Measurements from ENCODE around the gene NODAL. TPM values are rescaled to one million over a fixed set of nuclear protein-coding genes. Genes with fewer than 3 reads are reported as not detected.

The NODAL gene
- total and polyA plus RNA-seq, 3 experiments from 2014 or later: 0.43 TPM; not detected in 2

GRCh38 chr10:70445718-70446657 is 4.5 kb upstream of the NODAL start:
- Mint-ChIP-seq H3K4me3 (peak overlapping the region in 1 of 7 donors; percentile 52), H3K27me3 (peaks cover 35 to 56% of the 10 kb centered on the region in 2 donors), H3K27ac (no peak overlapping the region), H3K36me3 (no peaks in the 10 kb centered on the region), H3K9me3 (no peaks in the 10 kb centered on the region), H3K4me1 (peaks cover 7 to 15% (median 9%) of the 10 kb centered on the region in 3 donors)
- Histone ChIP-seq H3K27me3 (ENCODE audit: insufficient read depth, low read length, poor library complexity, severe bottlenecking) (peaks cover 17% of the 10 kb centered on the region), H3K36me3 (ENCODE audit: insufficient read depth, low read length) (no peaks in the 10 kb centered on the region), H3K9me3 (ENCODE audit: low read length) (no peaks in the 10 kb centered on the region), H3K4me1 (ENCODE audit: insufficient read depth, low read length) (peaks cover 11% of the 10 kb centered on the region), H3K4me3 (ENCODE audit: low read length) (no peak overlapping the region), H3K27ac (ENCODE audit: low read depth, low read length) (no peak overlapping the region)
- no peak for DNase-seq
- CTCF ChIA-PET: interaction anchor here (1.2 kb wide), 1 partner anchor 15 kb away, joined by 3 read pairs; no protein-coding TSS in a partner anchor
- POLR2A ChIA-PET: no interaction called here

GRCh38 chr10:70444744-70445143 is 3.3 kb upstream of the NODAL start:
- H3K27ac Mint-ChIP-seq: no peak overlapping the region
- peaks cover 17% of the 10 kb centered on the region for H3K4me1 ChIP-seq (ENCODE audit: insufficient read depth, low read length)
- no peak for DNase-seq
- no peak overlapping the region for H3K4me3 ChIP-seq (ENCODE audit: low read length)
- peaks cover 45 to 55% of the 10 kb centered on the region in 2 donors for H3K27me3 Mint-ChIP-seq
- CTCF ChIA-PET: interaction anchor here (1.2 kb wide), 1 partner anchor 16 kb away, joined by 3 read pairs; no protein-coding TSS in a partner anchor
- no peaks in the 10 kb centered on the region for H3K36me3 Mint-ChIP-seq
- peaks cover 14 to 24% (median 16%) of the 10 kb centered on the region in 3 donors for H3K4me1 Mint-ChIP-seq
- H3K4me3 Mint-ChIP-seq: no peak overlapping the region
- no peaks in the 10 kb centered on the region for H3K9me3 Mint-ChIP-seq
- POLR2A ChIA-PET: interaction anchor here (0.6 kb wide), 1 partner anchor 21 kb away, joined by 3 read pairs; no protein-coding TSS in a partner anchor
- H3K9me3 ChIP-seq (ENCODE audit: low read length): no peaks in the 10 kb centered on the region
- no peak overlapping the region for H3K27ac ChIP-seq (ENCODE audit: low read depth, low read length)
- no peaks in the 10 kb centered on the region for H3K36me3 ChIP-seq (ENCODE audit: insufficient read depth, low read length)
- peaks cover 26% of the 10 kb centered on the region for H3K27me3 ChIP-seq (ENCODE audit: insufficient read depth, low read length, poor library complexity, severe bottlenecking)

- CTCF ChIA-PET: interaction anchor here (1.5 kb wide), 1 partner anchor 20 kb away, joined by 5 read pairs; no protein-coding TSS in a partner anchor
- Histone ChIP-seq H3K27ac (ENCODE audit: low read depth, low read length) (no peak overlapping the region), H3K9me3 (ENCODE audit: low read length) (no peaks in the 10 kb centered on the region), H3K27me3 (ENCODE audit: insufficient read depth, low read length, poor library complexity, severe bottlenecking) (peaks cover 26% of the 10 kb centered on the region), H3K36me3 (ENCODE audit: insufficient read depth, low read length) (no peaks in the 10 kb centered on the region), H3K4me1 (ENCODE audit: insufficient read depth, low read length) (peaks cover 17% of the 10 kb centered on the region), H3K4me3 (ENCODE audit: low read length) (no peak overlapping the region)
- Mint-ChIP-seq H3K27ac (no peak overlapping the region), H3K4me3 (peak overlapping the region in 6 of 7 donors; percentile 0 to 67 (median 24)), H3K27me3 (peaks cover 48 to 53% of the 10 kb centered on the region in 2 donors), H3K9me3 (no peaks in the 10 kb centered on the region), H3K36me3 (no peaks in the 10 kb centered on the region), H3K4me1 (peaks cover 14 to 26% (median 16%) of the 10 kb centered on the region in 3 donors)
- POLR2A ChIA-PET: interaction anchor here (0.7 kb wide), 1 partner anchor 9 kb away, joined by 3 read pairs; no protein-coding TSS in a partner anchor
- no peak for DNase-seq
These were observed 979 bp upstream of the NODAL start for GRCh38 chr10:70442332-70442988.

GRCh38 chr10:70441895-70442309 is 421 bp upstream of the NODAL start:
- ChIA-PET POLR2A (no interaction called here), CTCF (interaction anchor here (1.3 to 1.5 kb wide), 2 partner anchors 19 to 20 kb away, joined by 4 to 5 read pairs; no protein-coding TSS in a partner anchor)
- Mint-ChIP-seq H3K27ac (no peak overlapping the region), H3K36me3 (no peaks in the 10 kb centered on the region), H3K9me3 (no peaks in the 10 kb centered on the region), H3K4me3 (peak overlapping the region in 3 of 7 donors; percentile 30 to 49 (median 32)), H3K4me1 (peaks cover 14 to 26% (median 16%) of the 10 kb centered on the region in 3 donors), H3K27me3 (peaks cover 48 to 53% of the 10 kb centered on the region in 2 donors)
- Histone ChIP-seq H3K36me3 (ENCODE audit: insufficient read depth, low read length) (no peaks in the 10 kb centered on the region), H3K27ac (ENCODE audit: low read depth, low read length) (no peak overlapping the region), H3K4me3 (ENCODE audit: low read length) (no peak overlapping the region), H3K27me3 (ENCODE audit: insufficient read depth, low read length, poor library complexity, severe bottlenecking) (peaks cover 26% of the 10 kb centered on the region), H3K9me3 (ENCODE audit: low read length) (no peaks in the 10 kb centered on the region), H3K4me1 (ENCODE audit: insufficient read depth, low read length) (peaks cover 17% of the 10 kb centered on the region)
- DNase-seq: no peak

GRCh38 chr10:70440296-70441160 is 953 bp downstream of the NODAL start:
- H3K27me3 Mint-ChIP-seq: peaks cover 45% of the 10 kb centered on the region in 2 donors
- H3K4me1 Mint-ChIP-seq: peaks cover 14 to 26% (median 16%) of the 10 kb centered on the region in 3 donors
- no peaks in the 10 kb centered on the region for H3K9me3 ChIP-seq (ENCODE audit: low read length)
- H3K36me3 ChIP-seq (ENCODE audit: insufficient read depth, low read length): no peaks in the 10 kb centered on the region
- H3K4me3 Mint-ChIP-seq: peak overlapping the region in 6 of 7 donors; percentile 68 to 85 (median 73)
- H3K4me1 ChIP-seq (ENCODE audit: insufficient read depth, low read length): peaks cover 17% of the 10 kb centered on the region
- CTCF ChIA-PET: interaction anchor here (1.3 kb wide), 1 partner anchor 20 kb away, joined by 4 read pairs; no protein-coding TSS in a partner anchor
- no peak for DNase-seq
- H3K27ac ChIP-seq (ENCODE audit: low read depth, low read length): no peak overlapping the region
- H3K27ac Mint-ChIP-seq: peak overlapping the region in 1 of 8 donors; percentile 65
- no peaks in the 10 kb centered on the region for H3K36me3 Mint-ChIP-seq
- H3K27me3 ChIP-seq (ENCODE audit: insufficient read depth, low read length, poor library complexity, severe bottlenecking): peaks cover 26% of the 10 kb centered on the region
- no peaks in the 10 kb centered on the region for H3K9me3 Mint-ChIP-seq
- H3K4me3 ChIP-seq (ENCODE audit: low read length): peak overlapping the region; percentile 34
- POLR2A ChIA-PET: no interaction called here

GRCh38 chr10:70437721-70438120 is 3.8 kb downstream of the NODAL start:
- H3K4me1 Mint-ChIP-seq: peaks cover 23 to 39% (median 25%) of the 10 kb centered on the region in 3 donors
- CTCF ChIA-PET: no interaction called here
- DNase-seq: no peak

More at GRCh38 chr10:70437721-70438120, 3.8 kb downstream of the NODAL start:
- Histone ChIP-seq H3K4me1 (ENCODE audit: insufficient read depth, low read length) (peaks cover 31% of the 10 kb centered on the region), H3K27me3 (ENCODE audit: insufficient read depth, low read length, poor library complexity, severe bottlenecking) (peaks cover 21% of the 10 kb centered on the region), H3K36me3 (ENCODE audit: insufficient read depth, low read length) (no peaks in the 10 kb centered on the region), H3K27ac (ENCODE audit: low read depth, low read length) (no peak overlapping the region), H3K9me3 (ENCODE audit: low read length) (no peaks in the 10 kb centered on the region), H3K4me3 (ENCODE audit: low read length) (no peak overlapping the region)
- Mint-ChIP-seq H3K36me3 (no peaks in the 10 kb centered on the region), H3K9me3 (no peaks in the 10 kb centered on the region), H3K27me3 (peaks cover 30 to 31% of the 10 kb centered on the region in 2 donors), H3K4me3 (no peak overlapping the region), H3K27ac (peak overlapping the region in 1 of 8 donors; percentile 58)
- POLR2A ChIA-PET: no interaction called here

Data from CD8-positive, alpha-beta memory T cell (primary cell).